ENCODE results near the gene CWH43.
"Not testable (repeated sequence)": the region's sequence is repeated elsewhere in the genome, so short reads cannot be mapped to it uniquely, and the experiment has no call there.

Gene CWH43

GRCh38 chr4:49091883-49092282, 105.8 kb downstream of the CWH43 start:
- not testable (repeated sequence) for H3K36me3 ChIP-seq (ENCODE audit: control insufficient read depth, insufficient read depth, low read length); H3K27ac ChIP-seq (ENCODE audit: insufficient read depth, low read length, poor library complexity, severe bottlenecking); H3K27me3 ChIP-seq (replicated peaks; ENCODE audit: control insufficient read depth, insufficient read depth, low read length, poor library complexity, severe bottlenecking); H3K4me1 ChIP-seq (ENCODE audit: control insufficient read depth, insufficient read depth, low read length, poor library complexity, severe bottlenecking); DNase-seq; H3K4me3 ChIP-seq (ENCODE audit: insufficient read depth, low read depth, low read length, poor library complexity, severe bottlenecking)
- H3K9me3 ChIP-seq (ENCODE audit: control insufficient read depth, low read length): peaks cover 14% of the 10 kb centered on the region

- not testable (repeated sequence) for H3K27me3 ChIP-seq (replicated peaks; ENCODE audit: control insufficient read depth, insufficient read depth, low read length, poor library complexity, severe bottlenecking); DNase-seq; H3K4me3 ChIP-seq (ENCODE audit: insufficient read depth, low read depth, low read length, poor library complexity, severe bottlenecking); H3K27ac ChIP-seq (ENCODE audit: insufficient read depth, low read length, poor library complexity, severe bottlenecking); H3K4me1 ChIP-seq (ENCODE audit: control insufficient read depth, insufficient read depth, low read length, poor library complexity, severe bottlenecking); H3K36me3 ChIP-seq (ENCODE audit: control insufficient read depth, insufficient read depth, low read length)
- H3K9me3 ChIP-seq (ENCODE audit: control insufficient read depth, low read length): peaks cover 22% of the 10 kb centered on the region
These were observed 106.6 kb downstream of the CWH43 start for GRCh38 chr4:49092608-49093135.

- peaks cover 32% of the 10 kb centered on the region for H3K9me3 ChIP-seq (ENCODE audit: control insufficient read depth, low read length)
- not testable (repeated sequence) for H3K4me3 ChIP-seq (ENCODE audit: insufficient read depth, low read depth, low read length, poor library complexity, severe bottlenecking); H3K27me3 ChIP-seq (replicated peaks; ENCODE audit: control insufficient read depth, insufficient read depth, low read length, poor library complexity, severe bottlenecking); H3K27ac ChIP-seq (ENCODE audit: insufficient read depth, low read length, poor library complexity, severe bottlenecking); H3K4me1 ChIP-seq (ENCODE audit: control insufficient read depth, insufficient read depth, low read length, poor library complexity, severe bottlenecking); H3K36me3 ChIP-seq (ENCODE audit: control insufficient read depth, insufficient read depth, low read length); DNase-seq
These were observed 110.1 kb downstream of the CWH43 start for GRCh38 chr4:49096215-49096614.

GRCh38 chr4:49096627-49097026, 110.6 kb downstream of the CWH43 start:
- H3K27ac ChIP-seq (ENCODE audit: insufficient read depth, low read length, poor library complexity, severe bottlenecking); H3K36me3 ChIP-seq (ENCODE audit: control insufficient read depth, insufficient read depth, low read length); H3K4me1 ChIP-seq (ENCODE audit: control insufficient read depth, insufficient read depth, low read length, poor library complexity, severe bottlenecking); DNase-seq; H3K27me3 ChIP-seq (replicated peaks; ENCODE audit: control insufficient read depth, insufficient read depth, low read length, poor library complexity, severe bottlenecking); H3K4me3 ChIP-seq (ENCODE audit: insufficient read depth, low read depth, low read length, poor library complexity, severe bottlenecking): not testable (repeated sequence)
- peaks cover 28% of the 10 kb centered on the region for H3K9me3 ChIP-seq (ENCODE audit: control insufficient read depth, low read length)

GRCh38 chr4:49097071-49097470, 111.0 kb downstream of the CWH43 start:
- not testable (repeated sequence) for H3K27ac ChIP-seq (ENCODE audit: insufficient read depth, low read length, poor library complexity, severe bottlenecking); H3K4me3 ChIP-seq (ENCODE audit: insufficient read depth, low read depth, low read length, poor library complexity, severe bottlenecking); H3K36me3 ChIP-seq (ENCODE audit: control insufficient read depth, insufficient read depth, low read length); H3K4me1 ChIP-seq (ENCODE audit: control insufficient read depth, insufficient read depth, low read length, poor library complexity, severe bottlenecking); H3K27me3 ChIP-seq (replicated peaks; ENCODE audit: control insufficient read depth, insufficient read depth, low read length, poor library complexity, severe bottlenecking); DNase-seq
- H3K9me3 ChIP-seq (ENCODE audit: control insufficient read depth, low read length): peaks cover 24% of the 10 kb centered on the region

- not testable (repeated sequence) for H3K4me1 ChIP-seq (ENCODE audit: control insufficient read depth, insufficient read depth, low read length, poor library complexity, severe bottlenecking); DNase-seq; H3K27ac ChIP-seq (ENCODE audit: insufficient read depth, low read length, poor library complexity, severe bottlenecking); H3K4me3 ChIP-seq (ENCODE audit: insufficient read depth, low read depth, low read length, poor library complexity, severe bottlenecking); H3K27me3 ChIP-seq (replicated peaks; ENCODE audit: control insufficient read depth, insufficient read depth, low read length, poor library complexity, severe bottlenecking); H3K36me3 ChIP-seq (ENCODE audit: control insufficient read depth, insufficient read depth, low read length)
- peaks cover 24% of the 10 kb centered on the region for H3K9me3 ChIP-seq (ENCODE audit: control insufficient read depth, low read length)
These were observed 111.4 kb downstream of the CWH43 start for GRCh38 chr4:49097505-49097904.

- not testable (repeated sequence) for H3K27ac ChIP-seq (ENCODE audit: insufficient read depth, low read length, poor library complexity, severe bottlenecking); DNase-seq; H3K4me3 ChIP-seq (ENCODE audit: insufficient read depth, low read depth, low read length, poor library complexity, severe bottlenecking); H3K36me3 ChIP-seq (ENCODE audit: control insufficient read depth, insufficient read depth, low read length); H3K27me3 ChIP-seq (replicated peaks; ENCODE audit: control insufficient read depth, insufficient read depth, low read length, poor library complexity, severe bottlenecking); H3K4me1 ChIP-seq (ENCODE audit: control insufficient read depth, insufficient read depth, low read length, poor library complexity, severe bottlenecking)
- H3K9me3 ChIP-seq (ENCODE audit: control insufficient read depth, low read length): peaks cover 29% of the 10 kb centered on the region
These were observed 112.1 kb downstream of the CWH43 start for GRCh38 chr4:49098034-49098759.

- H3K9me3 ChIP-seq (ENCODE audit: control insufficient read depth, low read length): peaks cover 34% of the 10 kb centered on the region
- DNase-seq; H3K4me1 ChIP-seq (ENCODE audit: control insufficient read depth, insufficient read depth, low read length, poor library complexity, severe bottlenecking); H3K4me3 ChIP-seq (ENCODE audit: insufficient read depth, low read depth, low read length, poor library complexity, severe bottlenecking); H3K27me3 ChIP-seq (replicated peaks; ENCODE audit: control insufficient read depth, insufficient read depth, low read length, poor library complexity, severe bottlenecking); H3K36me3 ChIP-seq (ENCODE audit: control insufficient read depth, insufficient read depth, low read length); H3K27ac ChIP-seq (ENCODE audit: insufficient read depth, low read length, poor library complexity, severe bottlenecking): not testable (repeated sequence)
These were observed 113.9 kb downstream of the CWH43 start for GRCh38 chr4:49099831-49100444.

GRCh38 chr4:49102344-49102898, 116.3 kb downstream of the CWH43 start:
- H3K9me3 ChIP-seq (ENCODE audit: control insufficient read depth, low read length): peaks cover 26% of the 10 kb centered on the region
- DNase-seq; H3K36me3 ChIP-seq (ENCODE audit: control insufficient read depth, insufficient read depth, low read length); H3K4me3 ChIP-seq (ENCODE audit: insufficient read depth, low read depth, low read length, poor library complexity, severe bottlenecking); H3K27me3 ChIP-seq (replicated peaks; ENCODE audit: control insufficient read depth, insufficient read depth, low read length, poor library complexity, severe bottlenecking); H3K27ac ChIP-seq (ENCODE audit: insufficient read depth, low read length, poor library complexity, severe bottlenecking); H3K4me1 ChIP-seq (ENCODE audit: control insufficient read depth, insufficient read depth, low read length, poor library complexity, severe bottlenecking): not testable (repeated sequence)

GRCh38 chr4:49103436-49104136, 117.5 kb downstream of the CWH43 start:
- not testable (repeated sequence) for H3K27me3 ChIP-seq (replicated peaks; ENCODE audit: control insufficient read depth, insufficient read depth, low read length, poor library complexity, severe bottlenecking); DNase-seq; H3K36me3 ChIP-seq (ENCODE audit: control insufficient read depth, insufficient read depth, low read length); H3K27ac ChIP-seq (ENCODE audit: insufficient read depth, low read length, poor library complexity, severe bottlenecking); H3K4me3 ChIP-seq (ENCODE audit: insufficient read depth, low read depth, low read length, poor library complexity, severe bottlenecking); H3K4me1 ChIP-seq (ENCODE audit: control insufficient read depth, insufficient read depth, low read length, poor library complexity, severe bottlenecking)
- H3K9me3 ChIP-seq (ENCODE audit: control insufficient read depth, low read length): peaks cover 28% of the 10 kb centered on the region

Data from effector memory CD4-positive, alpha-beta T cell (primary cell).